Esophagus muscularis mucosa (tissue), 4 donors: ENCODE data around the gene CTNNA2. TPM values are rescaled to one million over a fixed set of nuclear protein-coding genes. Genes with fewer than 3 reads are reported as not detected.

ENCODE experiments used
- DNase-seq: peaks from one replicate; pipeline ENCODE4 v3.0.0-alpha.2; 2017; ENCODE audit errors: extremely low spot score
- H3K27ac ChIP-seq, 4 donors: fragments of 200-600 bp; sonication (generic); replicated peaks in 1 of 4; 1 replicate in 3 of 4; 2 replicates in 1 of 4; pipeline ENCODE4 v1.5.1; 2016 to 2019; ENCODE audit warnings: mild to moderate bottlenecking in 1 of 4
- H3K27me3 ChIP-seq, 4 donors: fragments of 200-600 bp; sonication (generic); one replicate each; pipeline versions ENCODE4 v1.5.1 to v1.6.0; 2016 to 2019
- H3K36me3 ChIP-seq, 4 donors: fragments of 200-600 bp; sonication (generic); one replicate each; pipeline ENCODE4 v1.5.1; 2016 to 2019
- H3K4me1 ChIP-seq, 4 donors: fragments of 200-600 bp; sonication (generic); one replicate each; pipeline ENCODE4 v1.5.1; 2016 to 2019
- H3K4me3 ChIP-seq, 4 donors: fragments of 200-600 bp; sonication (generic); 1 replicate in 2 of 4; 2 replicates in 2 of 4; pipeline ENCODE4 v1.5.1; 2016 to 2019; ENCODE audit warnings: mild to moderate bottlenecking in 4 of 4, moderate library complexity in 1 of 4
- H3K9me3 ChIP-seq, 4 donors: fragments of 200-600 bp; sonication (generic); 1 replicate in 3 of 4; 2 replicates in 1 of 4; pipeline ENCODE4 v1.5.1; 2016 to 2019
- CTCF ChIP-seq, 3 experiments: fragments of 200-600 bp in 2 of 3; fragments of 450-650 bp in 1 of 3; sonication (generic) in 2 of 3; IDR thresholded peaks; one replicate each; pipeline ENCODE4 v1.5.1; 2017 to 2019; ENCODE audit warnings: antibody characterized with exemption in 3 of 3, mild to moderate bottlenecking in 2 of 3, moderate library complexity in 1 of 3
- EP300 ChIP-seq: sonication (generic); formaldehyde crosslinking; IDR thresholded peaks from one replicate; pipeline ENCODE4 v1.6.1; 2017; ENCODE audit warnings: antibody characterized with exemption
- POLR2A ChIP-seq: fragments of 450-650 bp; IDR thresholded peaks from one replicate; pipeline ENCODE4 v1.6.1; 2017; ENCODE audit warnings: antibody characterized with exemption, moderate library complexity, mild to moderate bottlenecking, low read depth
- POLR2AphosphoS5 ChIP-seq, 2 donors: sonication (generic); formaldehyde crosslinking; IDR thresholded peaks; one replicate each; pipeline ENCODE4 v1.6.1; 2017; ENCODE audit warnings: antibody characterized with exemption in 2 of 2
- WGBS: methylation state at CpG from one replicate; pipeline ENCODE4 v1.1.5; 2018; 5-methylcytosine and 5-hydroxymethylcytosine counted together
- intact Hi-C: fragments of 100-400 bp; cut with DNase I; formaldehyde crosslinking; loops from one replicate; pipeline ENCODE4 v1.15.1; 2023
- total RNA-seq, 4 donors: library from RNA; depleted of rRNA; stranded (reverse); fragments of >200 nt; gene quantifications; one replicate each; pipeline versions ENCODE4 v1.1.0 to v1.2.1, GENCODE V29; 2016

CTNNA2 gene
- total RNA-seq, 4 donors from 2014 or later: 0.42 to 2.5 (median 1.1) TPM

DNA sequence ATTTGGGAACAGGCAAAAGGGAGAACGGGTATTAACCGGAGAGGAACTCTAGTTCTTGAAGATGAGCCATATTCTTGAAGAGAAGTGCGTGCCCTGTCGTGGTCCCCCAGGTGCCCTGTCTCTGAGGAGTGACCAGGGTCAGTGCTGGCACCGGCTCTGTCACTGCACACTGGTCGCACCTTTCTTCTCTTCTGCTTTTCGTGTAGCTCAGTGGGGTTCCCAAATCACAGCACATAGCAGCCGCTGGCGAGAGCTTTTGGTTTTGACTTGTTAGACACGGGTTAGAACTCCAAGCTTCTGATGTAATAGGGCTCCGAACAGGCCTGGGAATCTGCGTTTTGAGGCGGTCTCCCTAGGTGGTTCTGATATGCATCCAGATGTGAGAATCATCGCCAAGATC, 810.1 kb downstream of the CTNNA2 start:
- H3K36me3 ChIP-seq: no peaks in the 10 kb centered on the region
- no peak overlapping the region for H3K27ac ChIP-seq
- H3K4me1 ChIP-seq: peaks cover 0 to 10% (median 5%) of the 10 kb centered on the region in 4 donors
- no peak for DNase-seq
- TF ChIP-seq POLR2A: no peak
- TF ChIP-seq CTCF (IDR thresholded peaks at IDR 0.05): no peak
- TF ChIP-seq EP300: no peak
- no peak for TF ChIP-seq POLR2AphosphoS5 (IDR thresholded peaks at IDR 0.05)
- H3K9me3 ChIP-seq: no peaks in the 10 kb centered on the region
- intact Hi-C loops: loop anchor here (10.0 kb wide), 1 partner anchor 182 kb away; no protein-coding TSS in a partner anchor
- WGBS: 72% methylated on average over 13 of the region's 14 CpGs
- no peak overlapping the region for H3K4me3 ChIP-seq
- H3K27me3 ChIP-seq: peaks cover 0 to 10% (median 0%) of the 10 kb centered on the region in 4 donors

DNA sequence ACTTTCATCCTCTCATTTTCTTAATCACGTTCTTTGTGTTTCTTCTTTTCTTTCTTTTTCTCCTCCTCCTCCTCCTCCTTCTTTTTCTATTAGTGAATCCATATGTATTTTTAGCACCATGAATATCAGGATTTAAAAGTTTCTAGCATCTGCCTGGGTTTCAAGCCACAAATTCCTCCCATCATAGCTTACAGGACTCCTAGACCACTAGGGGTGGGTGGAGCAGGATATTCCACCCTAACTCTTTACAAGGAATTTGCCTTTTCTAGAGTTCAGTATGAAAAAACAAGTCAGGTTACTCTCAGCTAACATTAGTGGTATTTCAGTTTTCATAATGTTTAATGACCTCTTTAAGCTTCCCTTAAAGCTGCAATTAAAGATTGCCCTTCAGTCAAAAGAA, 810.8 kb downstream of the CTNNA2 start:
- Histone ChIP-seq H3K27me3 (peaks cover 0 to 10% (median 0%) of the 10 kb centered on the region in 4 donors), H3K27ac (no peak overlapping the region), H3K4me1 (peaks cover 0 to 10% (median 5%) of the 10 kb centered on the region in 4 donors), H3K9me3 (no peaks in the 10 kb centered on the region), H3K36me3 (no peaks in the 10 kb centered on the region), H3K4me3 (no peak overlapping the region)
- intact Hi-C loops: loop anchor here (10.0 kb wide), 1 partner anchor 181 kb away; no protein-coding TSS in a partner anchor
- 62% methylated on average over 1 of the region's 1 CpG for WGBS
- TF ChIP-seq POLR2A (no peak), CTCF (IDR thresholded peaks at IDR 0.05) (no peak), EP300 (no peak), POLR2AphosphoS5 (IDR thresholded peaks at IDR 0.05) (no peak)
- DNase-seq: no peak

DNA sequence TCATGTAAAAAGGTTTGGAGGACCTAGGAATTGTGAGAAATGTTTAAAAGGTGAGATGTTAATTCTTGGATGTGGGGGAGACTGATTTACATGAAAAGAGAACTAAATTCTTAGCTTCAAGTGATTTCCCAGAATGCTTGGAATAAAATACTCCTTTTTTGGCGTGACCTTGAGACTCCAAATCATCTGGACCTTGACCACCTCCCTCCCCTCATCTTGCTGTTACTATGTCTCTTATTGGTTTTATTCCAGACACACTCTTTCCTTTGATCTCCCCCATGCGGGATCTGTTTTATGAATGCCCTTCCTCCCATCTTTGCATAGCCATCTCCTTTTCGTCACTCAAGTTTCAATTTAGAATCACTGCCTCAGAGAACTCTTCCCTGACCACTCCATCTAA, 811.7 kb downstream of the CTNNA2 start:
- Histone ChIP-seq H3K36me3 (no peaks in the 10 kb centered on the region), H3K27me3 (peaks cover 0 to 10% (median 0%) of the 10 kb centered on the region in 4 donors), H3K4me3 (no peak overlapping the region), H3K9me3 (no peaks in the 10 kb centered on the region), H3K27ac (no peak overlapping the region), H3K4me1 (peaks cover 0 to 10% (median 5%) of the 10 kb centered on the region in 4 donors)
- intact Hi-C loops: loop anchor here (10.0 kb wide), 1 partner anchor 180 kb away; no protein-coding TSS in a partner anchor
- 88% methylated on average over 3 of the region's 3 CpGs for WGBS
- no peak for TF ChIP-seq CTCF (IDR thresholded peaks at IDR 0.05)
- TF ChIP-seq POLR2A: no peak
- no peak for TF ChIP-seq EP300
- no peak for TF ChIP-seq POLR2AphosphoS5 (IDR thresholded peaks at IDR 0.05)
- no peak for DNase-seq

GRCh38 chr2:80326214-80326613, 813.4 kb downstream of the CTNNA2 start:
- Histone ChIP-seq H3K27ac (no peak overlapping the region), H3K9me3 (no peaks in the 10 kb centered on the region), H3K4me3 (no peak overlapping the region), H3K36me3 (no peaks in the 10 kb centered on the region), H3K27me3 (peaks cover 0 to 10% (median 0%) of the 10 kb centered on the region in 4 donors), H3K4me1 (peaks cover 0 to 10% (median 5%) of the 10 kb centered on the region in 4 donors)
- intact Hi-C loops: loop anchor here (10.0 kb wide), 1 partner anchor 179 kb away; no protein-coding TSS in a partner anchor
- TF ChIP-seq CTCF (IDR thresholded peaks at IDR 0.05): peak; percentile 16 to 45 (median 43)
- no peak for TF ChIP-seq POLR2A
- DNase-seq: no peak

- Histone ChIP-seq H3K36me3 (no peaks in the 10 kb centered on the region), H3K27ac (no peak overlapping the region), H3K4me1 (peaks cover 0 to 10% (median 5%) of the 10 kb centered on the region in 4 donors), H3K27me3 (peaks cover 0 to 10% (median 0%) of the 10 kb centered on the region in 4 donors), H3K9me3 (no peaks in the 10 kb centered on the region), H3K4me3 (no peak overlapping the region)
- DNase-seq: no peak
- TF ChIP-seq POLR2AphosphoS5 (IDR thresholded peaks at IDR 0.05) (no peak), CTCF (IDR thresholded peaks at IDR 0.05) (no peak), POLR2A (no peak), EP300 (no peak)
- intact Hi-C loops: loop anchor here (10.0 kb wide), 1 partner anchor 178 kb away; no protein-coding TSS in a partner anchor
- WGBS: 88% methylated on average over 1 of the region's 1 CpG
Measured at GRCh38 chr2:80326861-80327260, 814.0 kb downstream of the CTNNA2 start.
